Fibroblast of the aortic adventitia (primary cell): ENCODE measurements around the gene LPAR2. TPM values are rescaled to one million over a fixed set of nuclear protein-coding genes. Genes with fewer than 3 reads are reported as not detected.

Experiments used
- DNase-seq: peaks from one replicate; pipeline ENCODE4 v3.0.0-alpha.2; 2010; ENCODE audit warnings: low read depth
- H3K4me3 ChIP-seq: 2 replicates; pipeline ENCODE4 v1.5.1; 2011; ENCODE audit warnings: low read depth, mild to moderate bottlenecking, control low read depth, low read length, moderate library complexity
- CTCF ChIP-seq: IDR thresholded peaks from 2 replicates; pipeline ENCODE4 v1.5.1; 2011; ENCODE audit warnings: mild to moderate bottlenecking, low read length, control low read depth, inconsistent platforms; ENCODE audit not compliant: insufficient read depth
- total RNA-seq: library from RNA; depleted of rRNA; stranded (reverse); fragments of >200 nt; gene quantifications from 2 replicates; pipeline ENCODE4 v1.2.3, GENCODE V29; 2012; ENCODE audit warnings: low replicate concordance

LPAR2 gene
- total RNA-seq, 1 donor: 1.1 TPM

DNA sequence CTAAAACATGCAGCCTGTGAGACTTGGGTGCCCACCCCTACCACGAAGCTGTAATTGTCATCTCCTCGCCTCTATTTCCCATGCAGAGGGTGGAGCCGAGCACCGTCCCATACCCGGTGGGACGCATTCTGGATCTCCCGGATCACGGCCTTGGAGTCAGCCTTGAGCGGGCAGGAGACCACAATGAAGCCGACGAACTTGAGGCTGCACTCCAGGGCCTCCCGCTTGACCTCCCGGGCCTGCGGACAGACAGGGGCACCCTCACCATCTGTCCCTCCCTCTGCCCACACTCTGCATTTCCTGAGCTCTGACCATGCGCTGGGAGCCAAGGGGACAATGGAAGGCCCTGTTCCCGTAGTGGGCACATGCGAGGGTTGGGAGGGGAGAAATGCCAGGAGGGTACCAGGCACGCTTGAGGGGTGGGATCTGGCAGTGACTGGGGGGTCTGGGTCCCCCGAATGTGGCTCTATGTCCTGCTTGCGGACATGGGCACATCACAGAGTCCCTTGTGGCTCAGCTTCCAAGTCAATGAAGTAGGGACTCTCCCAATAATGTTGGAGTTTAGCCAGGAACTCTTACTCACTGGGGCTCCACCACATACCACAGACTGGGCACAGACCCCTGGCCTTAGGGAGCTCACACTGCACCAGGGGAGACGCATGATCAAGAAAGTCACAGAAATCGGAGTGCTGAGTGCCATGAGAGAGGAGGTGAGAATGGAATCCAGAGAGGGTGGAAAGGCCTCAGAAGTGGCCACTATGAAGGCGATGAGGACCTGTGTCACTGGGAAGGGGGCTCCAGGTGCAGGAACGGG, 24.7 kb upstream of the LPAR2 start:
- H3K4me3 ChIP-seq: no peak overlapping the region
- TF ChIP-seq CTCF: no peak
- DNase-seq: peak; percentile 26

GRCh38 chr19:19651076-19651475, 23.1 kb upstream of the LPAR2 start:
- no peak for TF ChIP-seq CTCF
- no peak overlapping the region for H3K4me3 ChIP-seq
- DNase-seq: no peak

- TF ChIP-seq CTCF: no peak
- DNase-seq: no peak
- H3K4me3 ChIP-seq: no peak overlapping the region
These were observed 22.3 kb upstream of the LPAR2 start for GRCh38 chr19:19650331-19650730.

DNA sequence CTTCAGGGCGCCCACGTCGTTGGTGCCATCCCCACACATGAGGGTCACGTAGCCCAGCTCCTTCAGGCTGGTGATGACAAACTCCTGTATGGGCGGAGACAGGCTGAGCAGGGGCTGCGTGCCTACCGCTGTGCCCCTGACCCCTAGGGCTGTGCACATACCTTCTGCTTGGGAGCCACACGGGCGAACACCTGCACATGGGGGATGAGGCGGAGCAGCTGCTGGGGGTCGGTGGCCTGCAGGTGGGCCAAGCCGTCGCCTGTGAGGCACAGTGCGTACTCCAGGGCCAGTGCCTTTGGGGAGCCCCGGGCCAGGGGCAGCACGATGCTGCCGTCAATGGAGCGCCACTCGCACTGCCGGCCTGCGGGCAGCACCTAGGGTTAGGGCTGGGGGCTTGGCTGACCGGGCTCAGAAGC, 21.6 kb upstream of the LPAR2 start:
- H3K4me3 ChIP-seq: no peak overlapping the region
- TF ChIP-seq CTCF: no peak
- no peak for DNase-seq

DNA sequence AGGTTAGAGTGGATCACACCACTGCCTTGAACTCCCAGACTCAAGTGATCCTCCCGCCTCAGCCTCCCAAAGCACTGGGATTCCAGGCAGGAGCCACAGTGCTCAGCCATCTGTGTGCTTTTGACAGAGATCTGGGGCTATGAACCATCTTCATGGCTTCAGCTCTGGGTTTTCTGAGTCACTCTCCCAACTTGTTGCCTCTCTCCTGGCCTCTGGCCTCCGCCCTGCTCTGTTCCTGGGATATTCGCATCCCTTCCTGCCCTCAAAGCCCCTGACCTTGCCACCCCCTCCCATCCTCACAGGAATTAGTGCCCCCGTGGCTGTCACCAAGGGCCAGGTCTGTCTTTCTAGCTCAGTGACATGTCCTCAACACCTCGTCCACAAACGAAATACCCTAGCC, 21.1 kb upstream of the LPAR2 start:
- no peak for DNase-seq
- no peak overlapping the region for H3K4me3 ChIP-seq
- no peak for TF ChIP-seq CTCF

- DNase-seq: no peak
- TF ChIP-seq CTCF: no peak
- no peak overlapping the region for H3K4me3 ChIP-seq
These were observed 19.2 kb upstream of the LPAR2 start for GRCh38 chr19:19647037-19647835.
